SK-N-SH treated with all-trans-retinoic acid at 6 μM for 48 hours (cell line): ENCODE measurements around the gene ADGRV1.

Source experiments
- ARNTL ChIP-seq: fragments of 450-650 bp; formaldehyde crosslinking; IDR thresholded peaks from 2 replicates; pipeline ENCODE4 v1.5.0; 2020; ENCODE audit warnings: low read depth, mild to moderate bottlenecking, moderate library complexity, borderline replicate concordance
- CREB5 ChIP-seq: fragments of 250-450 bp; sonication (Bioruptor Pico); IDR thresholded peaks from 2 replicates; pipeline ENCODE4 v1.5.1; 2020; ENCODE audit warnings: low read depth, mild to moderate bottlenecking, moderate library complexity
- CSDC2 ChIP-seq: fragments of 250-450 bp; sonication (Bioruptor Pico); IDR thresholded peaks from 2 replicates; pipeline ENCODE4 v1.5.0; 2020; ENCODE audit warnings: mild to moderate bottlenecking, moderate library complexity
- GLIS3 ChIP-seq: fragments of 250-450 bp; sonication (Bioruptor Pico); IDR thresholded peaks from 2 replicates; pipeline ENCODE4 v1.5.0; 2020; ENCODE audit warnings: mild to moderate bottlenecking, moderate library complexity
- OSR1 ChIP-seq: fragments of 250-450 bp; sonication (Bioruptor Pico); IDR thresholded peaks from 2 replicates; pipeline ENCODE4 v1.8.0; 2022; ENCODE audit warnings: moderate library complexity, mild to moderate bottlenecking, inconsistent platforms
- PATZ1 ChIP-seq: fragments of 250-450 bp; sonication (Bioruptor Pico); IDR thresholded peaks from 2 replicates; pipeline ENCODE4 v1.8.0; 2020; ENCODE audit warnings: mild to moderate bottlenecking, moderate library complexity, borderline replicate concordance
- TSHZ2 ChIP-seq: fragments of 250-450 bp; sonication (Bioruptor Pico); IDR thresholded peaks from 2 replicates; pipeline ENCODE4 v1.5.0; 2020; ENCODE audit warnings: mild to moderate bottlenecking, moderate library complexity

DNA sequence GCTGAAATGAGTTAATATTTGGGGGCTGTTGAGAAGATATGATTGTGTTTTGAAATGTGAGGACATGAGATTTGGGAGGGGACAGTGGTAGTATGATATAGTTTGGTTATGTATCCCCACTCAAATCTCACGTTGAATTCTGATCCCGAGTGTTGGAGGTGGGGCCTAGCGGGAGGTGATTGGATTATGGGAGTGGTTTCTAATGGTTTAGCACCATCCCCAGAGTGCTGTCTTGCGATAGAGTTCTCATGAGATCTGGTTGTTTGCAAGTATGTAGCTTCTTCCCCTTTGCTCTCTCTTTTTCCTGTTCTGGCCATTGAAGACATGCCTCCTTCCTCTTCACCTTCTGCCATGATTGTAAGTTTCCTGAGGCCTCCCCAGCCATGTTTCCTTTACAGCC is 438.5 kb downstream of the ADGRV1 start:
- TF ChIP-seq ARNTL (CRISPR knock-in tag) (no peak), CSDC2 (no peak), CREB5 (CRISPR knock-in tag) (no peak), PATZ1 (CRISPR knock-in tag) (no peak), OSR1 (no peak), GLIS3 (CRISPR knock-in tag) (no peak), TSHZ2 (CRISPR knock-in tag) (no peak)
